HepG2 (cell line): ENCODE data around the gene TSPAN18. TPM values are rescaled to one million over a fixed set of nuclear protein-coding genes. Genes with fewer than 3 reads are reported as not detected.

ENCODE experiments used
- ATAC-seq: fragments of 200-7000 bp; cut with Tn5 transposase; 3 replicates; pipeline ENCODE4 v1.9.1; 2020; ENCODE audit warnings: mild to moderate bottlenecking, moderate library complexity
- BruUV-seq: library from RNA; stranded (reverse); fragments of 400-500 nt; replicated peaks from 2 replicates; lab custom pipeline; 2021; lab: Mats Ljungman, UMichigan
- CTCF ChIA-PET: fragments of 300-600 bp; formaldehyde crosslinking; extraction: SDS; loops from one replicate; lab custom pipeline; 2021; ENCODE audit warnings: low total read pairs, inconsistent platforms, low intra/inter-chr PET ratio; lab: Yijun Ruan, JAX
- POLR2A ChIA-PET: fragments of 350-600 bp; sonication (Branson Sonifier 250); formaldehyde crosslinking; loops from one replicate; lab custom pipeline; 2020; ENCODE audit warnings: antibody characterized with exemption, inconsistent platforms; lab: Yijun Ruan, JAX
- DNase-seq: peaks from one replicate; pipeline ENCODE4 v3.0.0-alpha.2; 2015; ENCODE audit warnings: low spot score
- FAIRE-seq: peaks from 3 replicates; lab custom pipeline; 2011; peaks lifted over from hg19 to GRCh38; lab: Jason Lieb, UNC
- H2AFZ ChIP-seq: one replicate; pipeline ENCODE4 v1.6.1; 2011; ENCODE audit warnings: low read length, inconsistent platforms
- H3K27ac ChIP-seq: fragments of 300-600 bp; 3 replicates; pipeline ENCODE4 v1.8.0; 2011; ENCODE audit warnings: mixed run types, mild to moderate bottlenecking, mixed read lengths, low read length, inconsistent platforms; ENCODE audit not compliant: insufficient read depth; ENCODE audit errors: extremely low read length
- H3K27me3 ChIP-seq, 2 experiments: fragments of 200-600 bp in 1 of 2; 2 replicates in 1 of 2; 3 replicates in 1 of 2; pipeline versions ENCODE4 v1.6.0 to v1.8.0; 2011; ENCODE audit warnings: low read length in 2 of 2, mild to moderate bottlenecking in 2 of 2, moderate library complexity in 2 of 2, inconsistent platforms in 1 of 2; ENCODE audit not compliant: insufficient read depth in 2 of 2, control insufficient read depth in 1 of 2
- H3K36me3 ChIP-seq, 2 experiments: fragments of 200-600 bp in 1 of 2; replicated peaks in 1 of 2; 2 replicates in 1 of 2; 3 replicates in 1 of 2; pipeline versions ENCODE4 v1.5.1 to v1.8.0; 2011; ENCODE audit warnings: low read length in 2 of 2, inconsistent platforms in 1 of 2; ENCODE audit not compliant: insufficient read depth in 2 of 2, control insufficient read depth in 1 of 2
- H3K4me1 ChIP-seq: 2 replicates; pipeline ENCODE4 v1.5.1; 2012; ENCODE audit warnings: low read length, inconsistent platforms; ENCODE audit not compliant: insufficient read depth
- H3K4me2 ChIP-seq: 2 replicates; pipeline ENCODE4 v1.6.0; 2011; ENCODE audit warnings: low read depth, low read length, inconsistent platforms
- H3K4me3 ChIP-seq, 3 experiments: fragments of 200-600 bp in 1 of 3; sonication (generic), shearing (Covaris generic) in 1 of 3; replicated peaks in 1 of 3; 2 replicates each; pipeline ENCODE4 v1.5.1; 2011 to 2016; ENCODE audit warnings: low read length in 3 of 3, inconsistent platforms in 2 of 3, low read depth in 2 of 3, mild to moderate bottlenecking in 2 of 3, control low read depth in 1 of 3, mixed read lengths in 1 of 3; ENCODE audit not compliant: insufficient read depth in 1 of 3
- H3K79me2 ChIP-seq: one replicate; pipeline ENCODE4 v1.6.1; 2011; ENCODE audit warnings: low read length, inconsistent platforms; ENCODE audit not compliant: insufficient read depth
- H3K9ac ChIP-seq: 2 replicates; pipeline ENCODE4 v1.6.0; 2011; ENCODE audit warnings: mild to moderate bottlenecking, low read depth, low read length, inconsistent platforms; ENCODE audit not compliant: insufficient read depth
- H3K9me3 ChIP-seq: 2 replicates; pipeline ENCODE4 v1.5.1; 2012; ENCODE audit warnings: mild to moderate bottlenecking, low read length
- H4K20me1 ChIP-seq: 2 replicates; pipeline ENCODE4 v1.6.0; 2011; ENCODE audit warnings: inconsistent platforms, mild to moderate bottlenecking, low read length, moderate library complexity; ENCODE audit not compliant: insufficient read depth
- CHD4 ChIP-seq: fragments of 200-600 bp; sonication (generic); IDR thresholded peaks from 2 replicates; pipeline ENCODE4 v1.7.0; 2017; ENCODE audit warnings: mild to moderate bottlenecking, low read length, borderline replicate concordance
- DPF2 ChIP-seq: sonication (generic); formaldehyde crosslinking; IDR thresholded peaks from 2 replicates; pipeline ENCODE4 v1.4.0; 2020; ENCODE audit warnings: mild to moderate bottlenecking, low read depth, missing genetic modification reagents, borderline replicate concordance
- HMG20A ChIP-seq: IDR thresholded peaks from 2 replicates; pipeline ENCODE4 v1.6.1; 2016; ENCODE audit warnings: borderline replicate concordance
- TARDBP ChIP-seq: sonication (generic); formaldehyde crosslinking; IDR thresholded peaks from 2 replicates; pipeline ENCODE4 v1.8.0; 2022; ENCODE audit warnings: mild to moderate bottlenecking, missing genetic modification reagents
- TOPORS ChIP-seq: sonication (generic); formaldehyde crosslinking; IDR thresholded peaks from 2 replicates; pipeline ENCODE4 v1.8.0; 2023; ENCODE audit warnings: mild to moderate bottlenecking, missing genetic modification reagents
- XRCC5 ChIP-seq: fragments of 200-400 bp; formaldehyde crosslinking; optimal IDR thresholded peaks from 2 replicates; pipeline ENCODE3; 2017; ENCODE audit warnings: mild to moderate bottlenecking, low read length
- ZBED4 ChIP-seq: sonication (generic); formaldehyde crosslinking; IDR thresholded peaks from 2 replicates; pipeline ENCODE4 v1.4.0; 2020; ENCODE audit warnings: missing genetic modification reagents, borderline replicate concordance
- ZBTB8A ChIP-seq: sonication (generic); formaldehyde crosslinking; IDR thresholded peaks from 2 replicates; pipeline ENCODE4 v1.4.0; 2020; ENCODE audit warnings: mild to moderate bottlenecking, low read depth, missing genetic modification reagents, borderline replicate concordance
- ZHX1 ChIP-seq: sonication (generic); formaldehyde crosslinking; IDR thresholded peaks from 2 replicates; pipeline ENCODE4 v1.8.1; 2022; ENCODE audit warnings: low read depth, mild to moderate bottlenecking, missing genetic modification reagents
- ZNF12 ChIP-seq: sonication (generic); formaldehyde crosslinking; IDR thresholded peaks from 2 replicates; pipeline ENCODE4 v1.5.0; 2020; ENCODE audit warnings: missing genetic modification reagents
- WGBS: methylation state at CpG from one replicate; pipeline ENCODE4 v1.1.6; 2017; ENCODE audit warnings: low lambda C conversion rate; 5-methylcytosine and 5-hydroxymethylcytosine counted together
- in situ Hi-C: cut with HindIII; loops from 2 replicates; pipeline ENCODE4 v1.10.0; 2017; ENCODE audit warnings: low pct_unique_long_range_greater_than_20kb; ENCODE audit not compliant: extremely low pct_ligation_motif_present
- intact Hi-C: fragments of 100-400 bp; cut with micrococcal nuclease; formaldehyde crosslinking; loops from one replicate; pipeline ENCODE4 v1.10.0; 2022; ENCODE audit not compliant: unreplicated experiment
- polyA plus RNA-seq, 8 experiments: library from polyadenylated mRNA; depleted of rRNA in 3 of 8; stranded (reverse) in 7 of 8; unstranded in 1 of 8; fragments of >200 nt; fragmentation: Illumina TruSeq in 4 of 8; extraction: Trizol in 4 of 8; gene quantifications; 2 replicates each; pipeline versions ENCODE4 v1.2.1 to v1.2.3, GENCODE V29; 2011 to 2016; ENCODE audit warnings: low read depth in 4 of 8, missing spikeins in 1 of 8, mixed read lengths in 1 of 8; ENCODE audit not compliant: insufficient read depth in 1 of 8
- total RNA-seq, 5 experiments: library from RNA; depleted of rRNA; stranded (reverse); fragments of >200 nt; fragmentation: Illumina TruSeq; extraction: Trizol; gene quantifications; 2 replicates each; pipeline ENCODE4 v1.2.3, GENCODE V29; 2016; ENCODE audit warnings: low read depth in 1 of 5

The TSPAN18 gene
- total and polyA plus RNA-seq, 2 of the 13 experiments (the other 11 are each of a cell fraction or from before 2014, with no cell fraction given): not detected

GRCh38 chr11:44916331-44916730 is 189.6 kb downstream of the TSPAN18 start (continued):
- no peak for TF ChIP-seq ZBED4 (CRISPR knock-in tag)
- TF ChIP-seq HMG20A (CRISPR knock-in tag): no peak

- Histone ChIP-seq H3K4me3 (no peak overlapping the region), H3K79me2 (no peaks in the 10 kb centered on the region), H4K20me1 (no peaks in the 10 kb centered on the region), H3K27me3 (peaks cover 4 to 37% of the 10 kb centered on the region in 2 experiments; a peak in 4 of 5 replicates), H3K9me3 (no peaks in the 10 kb centered on the region), H3K4me2 (no peak overlapping the region), H3K36me3 (no peaks in the 10 kb centered on the region), H3K27ac (no peak overlapping the region), H3K4me1 (no peaks in the 10 kb centered on the region), H2AFZ (no peak overlapping the region), H3K9ac (no peak overlapping the region)
- intact Hi-C loops (no loop called here), in situ Hi-C loops (no loop called here)
- WGBS: 0% methylated on average over 1 of the region's 10 CpGs
- DNase-seq (no peak), FAIRE-seq (no peak), ATAC-seq (no peak)
- CTCF ChIA-PET: no interaction called here
- TF ChIP-seq DPF2 (CRISPR knock-in tag): no peak
- no peak for TF ChIP-seq ZHX1
- TF ChIP-seq TARDBP (CRISPR knock-in tag): no peak
- no peak for TF ChIP-seq TOPORS
- no peak for TF ChIP-seq ZBTB8A
- no peak for TF ChIP-seq CHD4
- no peak for TF ChIP-seq ZNF12 (CRISPR knock-in tag)
- no peak for TF ChIP-seq XRCC5
- no TSS peak for BruUV-seq
- POLR2A ChIA-PET: no interaction called here
Measured at GRCh38 chr11:44916801-44917385, 190.1 kb downstream of the TSPAN18 start.
